GM21381 (cell line): Measurements from ENCODE around the gene LHFPL4.

Source experiments
- ATAC-seq: cut with Tn5 transposase; IDR thresholded peaks from one replicate; pipeline ENCODE4 v1.9.1; 2021; ENCODE audit warnings: mild to moderate bottlenecking, moderate library complexity; ENCODE audit not compliant: unreplicated experiment

Gene LHFPL4

DNA sequence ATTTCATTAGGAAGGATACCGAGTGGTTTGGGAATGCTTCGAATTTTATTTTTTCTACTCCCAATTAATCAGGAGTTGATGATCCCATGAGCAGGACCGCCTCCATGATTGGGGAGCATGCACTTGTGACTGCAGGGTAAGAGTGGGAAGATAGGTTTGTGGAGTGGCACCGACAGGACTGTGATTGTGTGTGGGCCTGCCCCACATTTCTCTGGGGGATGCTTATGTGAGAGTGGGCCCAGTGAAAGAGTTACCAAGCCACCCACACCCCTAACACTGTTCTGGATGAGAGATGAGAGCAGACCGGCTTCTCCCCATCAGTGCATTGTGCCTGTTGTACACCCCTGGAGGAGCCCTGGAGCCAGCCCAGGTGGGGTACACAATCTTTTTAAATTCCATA is 76.7 kb downstream of the LHFPL4 start:
- no peak for ATAC-seq

GRCh38 chr3:9474482-9474881 is 79.1 kb downstream of the LHFPL4 start:
- no peak for ATAC-seq

DNA sequence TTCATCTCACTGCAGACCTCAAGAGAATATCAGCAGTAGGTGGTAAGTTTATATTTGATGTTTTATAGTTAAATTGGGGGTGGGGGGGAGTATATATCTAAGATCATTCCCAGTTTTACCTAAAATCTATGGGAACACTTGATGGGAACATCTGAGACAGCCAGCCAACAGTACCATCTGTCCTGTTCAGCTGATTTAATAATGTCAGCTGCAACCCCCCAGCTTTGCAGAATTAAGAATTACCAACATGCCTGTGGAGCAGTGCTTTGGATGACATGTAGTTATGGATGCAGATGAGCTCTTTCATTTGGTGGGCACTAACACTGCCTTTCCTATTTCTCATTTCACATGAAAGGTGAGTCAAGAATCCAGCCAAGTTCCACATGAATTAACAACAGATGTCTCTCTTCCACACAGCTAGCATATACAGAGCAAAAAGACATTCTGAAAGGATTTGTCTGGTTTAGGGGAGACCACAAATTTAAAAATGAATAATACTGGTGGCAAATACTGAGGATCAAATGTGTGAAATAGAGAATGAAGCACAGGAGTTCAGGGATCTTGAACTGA is 80.0 kb downstream of the LHFPL4 start:
- no peak for ATAC-seq

- no peak for ATAC-seq
These were observed 83.6 kb downstream of the LHFPL4 start for GRCh38 chr3:9469986-9470385.

DNA sequence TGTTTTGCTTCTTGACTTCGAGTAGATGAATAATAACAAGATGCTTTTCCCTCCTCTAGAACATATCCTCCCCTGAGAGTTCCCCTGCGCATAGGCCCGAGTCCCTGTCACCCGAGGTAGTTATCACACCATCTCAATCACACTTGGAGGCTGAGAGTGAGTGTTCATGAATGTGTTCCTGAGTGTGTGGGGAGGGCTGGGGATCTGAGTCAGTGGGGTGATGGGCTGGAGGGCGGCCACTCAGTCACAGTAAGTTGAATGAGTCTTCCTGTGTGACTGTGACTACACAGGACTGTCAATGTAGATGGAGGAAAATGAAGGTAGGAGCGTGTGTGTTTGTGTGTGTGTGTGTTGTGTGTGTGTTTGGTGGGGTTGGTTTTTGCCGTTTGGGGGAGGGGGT is 85.2 kb downstream of the LHFPL4 start:
- ATAC-seq, result no peak

DNA sequence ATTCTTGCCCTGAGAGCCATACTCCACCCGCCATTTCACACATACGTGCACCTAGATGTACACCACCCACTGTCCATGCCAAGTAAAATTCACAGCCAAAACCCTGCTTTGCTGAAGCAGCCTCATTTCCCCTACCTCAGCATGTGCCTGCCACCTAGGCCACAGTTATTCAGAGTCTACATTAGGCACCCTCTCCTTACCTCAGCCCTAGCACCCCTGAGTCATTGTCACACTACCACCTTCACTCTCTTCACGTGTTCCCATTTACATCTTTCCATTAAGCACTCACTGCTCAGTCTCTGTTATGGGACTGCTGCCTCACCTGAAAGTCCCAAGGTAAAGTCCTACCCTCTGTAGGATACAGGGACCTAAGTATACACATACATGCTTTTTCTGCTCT is 86.2 kb downstream of the LHFPL4 start:
- no peak for ATAC-seq

GRCh38 chr3:9455596-9456131 is 98.0 kb downstream of the LHFPL4 start:
- ATAC-seq, result no peak

- no peak for ATAC-seq
These were observed 101.2 kb downstream of the LHFPL4 start for GRCh38 chr3:9452417-9452816.

DNA sequence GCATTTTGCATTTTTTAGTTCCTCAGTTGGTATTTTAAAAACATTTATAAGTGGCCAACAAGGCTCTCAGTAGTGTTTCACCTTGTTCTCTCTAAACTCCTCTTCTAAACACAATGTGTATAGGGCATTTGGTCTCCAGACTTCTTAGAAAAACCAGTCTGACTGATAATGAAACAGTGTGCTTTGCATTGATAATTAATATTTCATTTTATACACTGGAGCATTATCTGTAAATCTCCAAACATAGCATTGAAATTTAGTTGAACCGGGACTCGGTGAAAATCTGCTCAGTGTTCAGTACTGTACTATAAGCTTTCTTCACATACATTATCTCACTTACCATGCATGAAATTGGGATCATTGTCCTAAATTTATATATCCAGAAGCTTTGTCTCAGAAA is 102.6 kb downstream of the LHFPL4 start:
- ATAC-seq, result no peak

GRCh38 chr3:9450126-9450525 is 103.5 kb downstream of the LHFPL4 start:
- no peak for ATAC-seq

DNA sequence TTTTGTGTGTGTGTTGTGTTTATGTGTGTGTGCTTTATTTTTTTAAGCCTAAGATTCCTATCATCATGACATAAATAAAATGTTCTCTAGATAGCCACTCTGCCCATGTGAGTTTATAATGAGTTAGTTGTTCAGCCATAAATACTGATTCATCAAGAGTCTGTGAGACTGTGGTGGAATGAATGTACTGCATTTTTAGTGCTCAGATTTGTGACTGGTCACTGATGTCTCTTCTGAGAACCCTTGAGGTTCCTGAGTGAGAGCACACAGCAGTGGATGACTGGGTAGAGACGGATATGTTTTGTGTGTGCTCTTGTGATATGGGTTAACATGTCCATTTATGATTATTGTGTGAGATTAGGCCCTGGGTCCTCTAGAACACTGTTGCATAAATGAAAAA is 105.0 kb downstream of the LHFPL4 start:
- ATAC-seq, result no peak
